Activated gamma-delta T cell treated with anti-CD3 and anti-CD28 coated beads, Interleukin-2, amount 50 U/mL, for 16 hours (primary cell): ENCODE data around the gene ITPR1.

Source experiments
- DNase-seq: peaks from one replicate; pipeline ENCODE4 v3.0.0-alpha.2; 2020; ENCODE audit warnings: low read depth

Gene ITPR1

DNA sequence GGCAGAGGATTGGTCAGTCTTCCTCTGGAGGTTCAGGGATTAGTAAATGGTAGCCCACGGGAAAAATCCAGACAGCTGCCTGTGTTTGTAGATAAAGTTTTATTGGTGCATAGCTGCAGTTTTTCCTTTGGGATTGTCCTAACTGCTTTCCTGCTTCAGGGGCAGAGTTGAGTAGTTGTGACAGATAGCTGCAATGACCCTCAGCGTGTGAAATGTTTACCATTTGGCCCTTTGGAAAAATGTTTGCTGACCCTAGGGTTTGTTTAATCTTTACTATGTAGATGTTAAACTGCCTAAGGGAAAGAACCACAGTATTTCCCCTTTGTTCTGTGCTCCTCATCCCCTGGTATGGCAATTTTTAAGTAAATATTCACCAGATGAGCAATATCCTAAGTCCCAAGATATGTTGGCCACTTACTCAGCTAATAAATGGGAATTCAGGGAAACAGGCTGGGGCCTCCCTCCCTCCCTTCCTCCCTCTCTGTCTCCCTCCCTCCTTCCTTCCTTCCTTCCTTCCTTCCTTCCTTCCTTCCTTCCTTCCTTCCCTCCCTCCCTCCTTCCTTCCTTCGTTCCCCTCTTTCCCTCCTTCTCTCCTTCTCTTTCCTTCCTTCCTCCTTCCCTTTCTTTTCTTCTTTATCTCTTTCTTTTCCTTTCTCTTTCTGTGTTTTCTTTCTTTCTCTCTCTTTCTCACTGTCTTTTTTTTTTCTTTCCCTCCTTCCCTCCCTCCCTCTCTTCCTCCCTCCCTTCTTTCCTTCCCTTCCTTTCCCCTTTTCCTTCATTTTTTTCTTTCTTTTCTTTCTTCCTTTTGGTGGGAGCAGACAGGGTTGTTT, 251.5 kb downstream of the ITPR1 start:
- DNase-seq: no peak

- no peak for DNase-seq
Observed at GRCh38 chr3:4745235-4745610, 252.1 kb downstream of the ITPR1 start.

GRCh38 chr3:4746241-4746958, 253.3 kb downstream of the ITPR1 start:
- DNase-seq: no peak

DNA sequence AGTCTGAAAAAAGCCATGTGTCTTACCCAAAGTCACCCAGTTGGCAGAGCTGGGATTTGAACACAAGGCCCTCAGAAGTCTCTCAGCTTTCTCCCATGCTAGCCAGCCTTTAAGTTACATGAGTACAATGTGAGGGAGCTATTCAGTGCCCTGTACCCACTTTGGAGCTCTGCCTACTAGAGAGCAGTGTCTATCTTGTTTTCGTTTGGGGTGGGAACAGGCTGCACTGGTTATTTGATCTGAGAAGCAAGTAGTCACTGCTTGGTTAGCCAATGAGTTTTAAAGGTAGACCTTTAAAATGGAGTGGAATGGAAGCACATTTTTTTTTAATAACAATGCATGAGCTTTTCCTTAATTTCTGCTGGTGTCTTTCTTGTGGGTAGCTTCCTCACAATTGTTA, 255.0 kb downstream of the ITPR1 start:
- no peak for DNase-seq

DNA sequence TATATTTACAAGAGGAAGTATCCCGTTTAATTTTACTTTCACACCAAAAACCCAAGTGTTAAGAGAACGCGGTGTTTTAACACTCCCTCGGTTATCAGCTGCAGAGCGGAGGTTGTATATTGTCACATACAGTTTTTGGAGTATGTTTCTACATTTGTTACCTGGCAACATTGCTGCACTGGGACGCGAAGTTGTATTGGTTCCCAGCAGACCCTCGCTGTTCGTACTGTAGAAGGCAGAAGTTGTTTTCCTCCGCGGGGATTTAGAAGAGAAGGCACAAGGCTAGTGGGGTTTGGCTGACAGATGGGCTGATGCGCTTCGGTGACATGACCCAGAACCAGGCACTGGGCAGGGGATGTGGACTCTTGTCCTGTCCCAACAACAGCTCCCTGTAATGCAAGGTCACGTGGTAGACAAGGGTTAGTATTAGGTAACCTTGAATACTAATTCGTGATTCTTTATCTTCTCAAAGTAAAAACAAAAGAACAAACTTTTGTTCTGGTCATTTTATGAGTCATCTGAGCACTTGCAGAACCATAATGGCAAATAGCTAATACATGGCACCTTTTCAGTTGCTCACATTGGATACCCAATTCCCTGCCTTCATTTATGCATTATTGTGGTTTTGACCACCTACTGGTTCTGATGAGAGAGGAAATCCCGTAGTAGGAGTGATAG, 255.7 kb downstream of the ITPR1 start:
- no peak for DNase-seq

DNA sequence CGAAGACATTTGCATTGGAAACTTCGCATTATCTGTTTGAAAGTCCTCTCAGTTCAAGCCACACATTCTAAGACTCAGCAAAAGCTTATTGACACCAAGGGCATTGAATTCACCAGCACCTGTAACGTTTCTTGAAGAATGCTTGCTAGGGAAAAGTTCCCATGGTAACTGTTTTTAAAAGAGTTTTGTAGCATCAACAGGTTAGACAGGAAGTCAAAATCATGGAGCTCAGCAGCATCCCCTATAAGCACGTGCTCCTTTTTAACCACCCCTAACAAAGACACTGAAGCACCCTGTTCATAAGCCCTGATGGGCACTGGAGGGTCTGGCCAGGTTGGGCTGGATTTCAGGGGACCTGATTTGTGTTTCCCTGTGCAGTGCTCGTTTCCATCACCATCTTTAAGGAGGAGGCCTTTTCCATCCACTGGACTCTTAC, 256.4 kb downstream of the ITPR1 start:
- no peak for DNase-seq

GRCh38 chr3:4750306-4750968, 257.3 kb downstream of the ITPR1 start:
- DNase-seq: no peak

DNA sequence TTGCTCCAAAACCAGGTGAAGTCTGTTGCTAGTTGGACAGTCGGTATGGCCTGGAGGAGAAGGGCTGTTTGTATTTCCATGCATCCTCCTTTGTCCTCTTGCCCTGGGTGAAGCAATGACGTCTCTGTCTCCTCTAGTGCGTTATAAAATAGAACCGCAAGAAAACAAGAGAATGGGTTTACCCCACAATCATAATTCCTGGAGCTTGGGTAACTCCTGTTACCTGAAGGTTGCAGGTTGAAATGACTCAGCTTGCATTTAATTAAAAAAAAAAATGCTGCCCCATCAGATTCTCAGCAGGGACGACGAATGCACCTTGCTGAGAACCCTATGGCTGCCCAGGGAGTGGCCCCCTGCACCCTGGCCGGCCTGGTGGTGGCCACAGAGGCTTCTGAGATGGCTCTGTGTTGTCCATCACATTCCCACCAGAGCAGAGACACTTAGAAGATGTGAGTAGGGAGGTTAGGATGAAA, 257.9 kb downstream of the ITPR1 start:
- no peak for DNase-seq

DNA sequence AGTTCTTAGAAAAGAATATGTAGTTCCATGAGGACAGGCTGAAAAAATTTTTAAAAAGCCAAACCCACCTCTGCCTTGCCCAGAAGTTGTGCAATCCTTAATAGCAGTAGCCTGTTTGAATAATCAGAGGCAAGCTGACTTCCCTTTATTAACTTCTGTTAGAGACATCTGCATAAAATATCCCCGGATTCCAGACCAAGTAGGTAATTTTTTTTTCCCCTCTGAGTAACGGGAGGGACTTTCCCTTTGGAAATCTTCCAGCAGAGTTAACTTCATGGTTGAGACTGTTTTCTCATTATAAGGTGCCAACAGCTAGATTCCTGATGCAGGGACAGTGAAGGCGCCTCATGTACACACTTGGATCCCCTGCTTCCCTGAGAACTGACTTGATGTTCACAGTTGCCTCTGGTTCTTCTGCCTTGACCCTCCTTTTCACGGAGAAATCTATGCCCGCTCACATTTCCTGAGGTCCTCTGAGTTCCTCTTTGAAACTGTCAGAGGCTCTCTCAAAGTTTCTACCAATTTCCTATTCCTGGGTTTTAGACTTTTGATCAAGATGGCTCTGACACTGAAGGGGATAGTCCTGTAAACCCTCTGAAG, 258.5 kb downstream of the ITPR1 start:
- DNase-seq: no peak

GRCh38 chr3:4752201-4753072, 259.3 kb downstream of the ITPR1 start:
- no peak for DNase-seq

DNA sequence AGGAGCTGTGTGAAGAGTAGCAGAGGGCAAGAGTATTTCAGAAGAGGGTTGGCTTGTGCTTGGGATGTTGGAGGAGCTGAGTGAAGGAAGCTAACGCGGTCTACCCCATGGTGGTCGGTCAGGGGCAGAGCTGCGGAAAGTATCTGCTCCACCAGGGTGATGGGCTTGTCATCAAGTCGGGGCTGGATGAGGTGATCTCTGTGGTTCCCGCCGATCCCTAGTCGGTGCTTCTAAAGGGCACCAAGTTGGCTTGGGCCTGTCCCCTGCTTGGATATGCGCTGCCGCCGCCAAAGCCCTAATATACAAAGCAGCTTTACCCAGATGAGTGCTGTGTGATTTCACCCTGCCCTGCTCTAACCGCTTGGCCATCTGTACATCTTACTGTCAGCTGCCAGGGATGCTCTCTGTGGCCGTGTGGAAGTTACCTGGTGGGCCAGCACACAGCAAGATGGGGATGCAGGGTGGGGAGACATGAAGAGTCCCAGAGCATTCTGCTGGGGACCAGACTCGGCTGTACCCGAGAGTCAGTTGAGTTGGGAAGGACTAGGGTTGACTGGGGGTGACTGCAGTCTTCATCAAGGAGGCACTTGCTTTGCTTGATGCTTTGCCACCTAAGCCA, 260.0 kb downstream of the ITPR1 start:
- DNase-seq: no peak

- DNase-seq: no peak
Observed at GRCh38 chr3:4754180-4755086, 261.3 kb downstream of the ITPR1 start.

GRCh38 chr3:4755566-4755965, 262.4 kb downstream of the ITPR1 start:
- no peak for DNase-seq

DNA sequence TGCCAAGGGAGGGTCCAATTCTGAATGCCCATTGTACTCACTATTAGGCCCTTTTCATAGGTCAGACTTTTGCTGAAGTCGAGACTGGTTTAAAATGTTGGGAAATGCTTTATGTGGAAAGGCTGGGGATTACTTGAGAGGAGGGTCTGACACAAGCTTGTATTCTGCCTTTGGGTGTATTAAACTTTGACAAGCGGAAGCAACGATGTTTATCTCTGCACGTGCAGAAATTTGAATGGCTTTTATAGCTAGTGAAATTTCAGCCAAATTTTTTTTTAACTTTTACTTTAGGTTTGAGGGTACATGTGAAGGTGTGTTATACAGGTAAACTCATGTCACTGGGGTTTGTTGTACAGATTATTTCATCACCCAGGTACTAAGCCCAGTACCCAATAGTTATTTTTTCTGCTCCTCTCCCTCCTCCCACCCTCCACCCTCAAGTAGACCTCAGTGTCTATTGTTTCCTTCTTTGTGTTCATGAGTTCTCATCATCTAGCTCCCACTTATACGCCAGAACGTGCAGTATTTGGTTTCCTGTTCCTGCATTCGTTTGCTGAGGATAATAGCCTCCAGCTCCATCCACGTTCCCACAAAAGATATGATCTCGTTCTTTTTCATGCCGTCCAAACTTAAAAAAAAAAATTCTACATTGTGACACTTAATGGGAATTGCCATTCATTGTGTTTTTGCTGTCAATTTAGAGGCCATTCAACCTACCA, 263.1 kb downstream of the ITPR1 start:
- DNase-seq: no peak

GRCh38 chr3:4756855-4757574, 263.9 kb downstream of the ITPR1 start:
- DNase-seq: no peak

DNA sequence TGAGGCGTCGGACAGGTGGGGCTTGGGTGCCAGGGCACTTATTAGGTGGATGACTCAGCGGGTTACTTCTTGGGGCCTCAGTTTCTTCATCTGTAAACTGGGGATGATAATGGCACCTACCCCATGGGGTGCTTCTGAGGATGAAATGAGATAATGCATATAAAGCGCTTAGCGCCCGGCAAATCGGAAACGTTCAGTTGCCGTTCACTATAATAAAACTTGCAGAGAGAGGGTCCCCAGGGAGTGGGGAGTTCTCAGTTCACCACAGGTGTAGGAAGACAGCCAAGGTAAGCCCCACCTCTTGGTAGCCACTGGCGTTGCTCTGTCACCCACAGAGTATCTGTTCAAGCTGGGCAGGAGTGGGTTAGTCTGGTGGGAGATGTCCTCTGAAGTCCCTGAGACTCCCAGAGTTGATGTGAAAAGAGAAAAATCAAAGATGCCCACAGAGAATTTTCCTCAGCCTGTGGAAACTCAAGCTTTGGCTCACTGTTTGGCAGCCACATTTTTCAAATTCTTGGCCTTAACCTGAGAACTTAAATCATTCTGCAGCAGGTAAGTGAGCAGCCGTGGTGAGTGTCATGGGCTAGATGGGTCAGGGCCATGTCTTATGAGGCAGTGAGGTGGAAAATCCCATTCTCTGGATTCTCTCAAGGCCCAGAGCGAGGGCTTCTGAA, 264.6 kb downstream of the ITPR1 start:
- DNase-seq: no peak

GRCh38 chr3:4758249-4758860, 265.2 kb downstream of the ITPR1 start:
- no peak for DNase-seq
